C4-2B (cell line): Measurements from ENCODE around the gene CAPN11.

Experiments used
- CTCF ChIP-seq: fragments of 450-650 bp; conservative IDR thresholded peaks from 2 replicates; pipeline ENCODE4 v1.5.1; 2017; ENCODE audit warnings: mild to moderate bottlenecking
- ZFX ChIP-seq: fragments of 450-650 bp; IDR thresholded peaks from 2 replicates; pipeline ENCODE4 v1.6.1; 2017

- TF ChIP-seq CTCF (no peak), ZFX (no peak)
Measured at GRCh38 chr6:44219815-44220784, 61.5 kb downstream of the CAPN11 start.
